NOMO-1 treated with DMSO at 0.1 percent for 48 hours (cell line): ENCODE data around the gene CLIC3.

ENCODE experiments used
- DNase-seq: peaks from one replicate; lab custom pipeline; 2025; ENCODE audit not compliant: unreplicated experiment; lab: John Stamatoyannopoulos, UW

The CLIC3 gene

GRCh38 chr9:136954270-136955083, 41.9 kb downstream of the CLIC3 start:
- no peak for DNase-seq

GRCh38 chr9:136953771-136954269, 42.5 kb downstream of the CLIC3 start:
- DNase-seq = no peak

- no peak for DNase-seq
Observed at GRCh38 chr9:136952876-136953770, 43.2 kb downstream of the CLIC3 start.

GRCh38 chr9:136952321-136952850, 44.0 kb downstream of the CLIC3 start:
- no peak for DNase-seq

GRCh38 chr9:136951541-136952320, 44.6 kb downstream of the CLIC3 start, which contains the start of gene LCN12:
LCN12 (plus strand) TSS chr9:136952273; CDS start chr9:136952328, 55 bp downstream.
- no peak for DNase-seq

- no peak for DNase-seq
Observed at GRCh38 chr9:136950656-136951276, 45.6 kb downstream of the CLIC3 start.

- DNase-seq = peak; percentile 94
Observed at GRCh38 chr9:136949817-136950655, 46.3 kb downstream of the CLIC3 start.

GRCh38 chr9:136949239-136949816, 47.0 kb downstream of the CLIC3 start:
- no peak for DNase-seq

GRCh38 chr9:136947955-136948510, 48.3 kb downstream of the CLIC3 start:
- DNase-seq = peak; percentile 43

GRCh38 chr9:136947028-136947891, 49.1 kb downstream of the CLIC3 start:
- no peak for DNase-seq

- DNase-seq = no peak
Observed at GRCh38 chr9:136946228-136947027, 49.9 kb downstream of the CLIC3 start.

GRCh38 chr9:136945333-136946227, 50.8 kb downstream of the CLIC3 start:
- no peak for DNase-seq
